ENCODE data around the gene CLEC16A.

The CLEC16A gene

GRCh38 chr16:11198828-11199227 lies 254.5 kb downstream of the CLEC16A start:
- Histone ChIP-seq H3K4me1 (peaks cover 81% of the 10 kb centered on the region), H3K27ac (no peak overlapping the region), H3K9ac (no peak overlapping the region), H3K9me3 (no peaks in the 10 kb centered on the region), H4K20me1 (no peaks in the 10 kb centered on the region), H3K4me2 (peak overlapping the region; percentile 63), H3K4me3 (no peak overlapping the region), H3K36me3 (no peaks in the 10 kb centered on the region), H3K27me3 (no peaks in the 10 kb centered on the region)
- TF ChIP-seq Cebpa-rat (IDR thresholded peaks at IDR 0.05) = no peak

GRCh38 chr16:11200592-11200991 lies 256.2 kb downstream of the CLEC16A start:
- Histone ChIP-seq H3K9ac (no peak overlapping the region), H3K4me2 (peak overlapping the region; percentile 73), H3K27ac (no peak overlapping the region), H4K20me1 (no peaks in the 10 kb centered on the region), H3K4me3 (no peak overlapping the region), H3K9me3 (no peaks in the 10 kb centered on the region), H3K4me1 (peaks cover 81% of the 10 kb centered on the region), H3K27me3 (no peaks in the 10 kb centered on the region), H3K36me3 (no peaks in the 10 kb centered on the region)
- TF ChIP-seq Cebpa-rat (IDR thresholded peaks at IDR 0.05) = no peak

- Histone ChIP-seq H3K4me2 (peak overlapping the region; percentile 73), H3K36me3 (no peaks in the 10 kb centered on the region), H3K27ac (no peak overlapping the region), H3K9me3 (no peaks in the 10 kb centered on the region), H3K9ac (peak overlapping the region; percentile 7; the same call in 1 of the 2 replicates), H4K20me1 (no peaks in the 10 kb centered on the region), H3K4me1 (peaks cover 83% of the 10 kb centered on the region), H3K4me3 (no peak overlapping the region), H3K27me3 (no peaks in the 10 kb centered on the region)
- TF ChIP-seq Cebpa-rat (IDR thresholded peaks at IDR 0.05) = no peak
Observed at GRCh38 chr16:11201498-11202259, 257.3 kb downstream of the CLEC16A start.

- Histone ChIP-seq H3K4me3 (no peak overlapping the region), H4K20me1 (no peaks in the 10 kb centered on the region), H3K9me3 (peaks cover 4% of the 10 kb centered on the region), H3K27ac (no peak overlapping the region; the same call in 1 of the 2 replicates), H3K27me3 (no peaks in the 10 kb centered on the region), H3K36me3 (no peaks in the 10 kb centered on the region), H3K4me1 (peaks cover 88% of the 10 kb centered on the region), H3K9ac (peak overlapping the region; percentile 7; the same call in 1 of the 2 replicates), H3K4me2 (peak overlapping the region; percentile 73)
- no peak for TF ChIP-seq Cebpa-rat (IDR thresholded peaks at IDR 0.05)
Observed at GRCh38 chr16:11202260-11203091, 258.1 kb downstream of the CLEC16A start.

- no peaks in the 10 kb centered on the region for H4K20me1 ChIP-seq
- H3K4me1 ChIP-seq = peaks cover 82% of the 10 kb centered on the region
- no peak overlapping the region; the same call in 1 of the 2 replicates for H3K27ac ChIP-seq
- no peak for TF ChIP-seq Cebpa-rat (IDR thresholded peaks at IDR 0.05)
- peaks cover 11% of the 10 kb centered on the region for H3K9me3 ChIP-seq
- no peak overlapping the region for H3K4me3 ChIP-seq
- H3K9ac ChIP-seq = no peak overlapping the region
- H3K36me3 ChIP-seq = no peaks in the 10 kb centered on the region
- peak overlapping the region; percentile 73 for H3K4me2 ChIP-seq
- no peaks in the 10 kb centered on the region for H3K27me3 ChIP-seq
Observed at GRCh38 chr16:11203111-11203623, 258.8 kb downstream of the CLEC16A start.

GRCh38 chr16:11204513-11205047 lies 260.2 kb downstream of the CLEC16A start:
- no peaks in the 10 kb centered on the region for H3K36me3 ChIP-seq
- H3K4me3 ChIP-seq = no peak overlapping the region
- peaks cover 76% of the 10 kb centered on the region for H3K4me1 ChIP-seq
- H4K20me1 ChIP-seq = no peaks in the 10 kb centered on the region
- H3K27me3 ChIP-seq = no peaks in the 10 kb centered on the region
- H3K9ac ChIP-seq = no peak overlapping the region
- peaks cover 14% of the 10 kb centered on the region for H3K9me3 ChIP-seq
- no peak for TF ChIP-seq Cebpa-rat (IDR thresholded peaks at IDR 0.05)
- H3K27ac ChIP-seq = no peak overlapping the region
- peak overlapping the region; percentile 87 for H3K4me2 ChIP-seq

- H3K9ac ChIP-seq = peak overlapping the region; percentile 60
- H4K20me1 ChIP-seq = no peaks in the 10 kb centered on the region
- peak overlapping the region; percentile 87 for H3K4me2 ChIP-seq
- H3K36me3 ChIP-seq = no peaks in the 10 kb centered on the region
- H3K9me3 ChIP-seq = peaks cover 14% of the 10 kb centered on the region
- TF ChIP-seq Cebpa-rat (IDR thresholded peaks at IDR 0.05) = no peak
- H3K4me1 ChIP-seq = peaks cover 82% of the 10 kb centered on the region
- no peaks in the 10 kb centered on the region for H3K27me3 ChIP-seq
- no peak overlapping the region for H3K4me3 ChIP-seq
- peak overlapping the region; percentile 57; the same call in 1 of the 2 replicates for H3K27ac ChIP-seq
Observed at GRCh38 chr16:11205065-11205699, 260.8 kb downstream of the CLEC16A start.

GRCh38 chr16:11205754-11206581 lies 261.6 kb downstream of the CLEC16A start:
- no peaks in the 10 kb centered on the region for H4K20me1 ChIP-seq
- peak overlapping the region; percentile 57 for H3K27ac ChIP-seq
- H3K36me3 ChIP-seq = no peaks in the 10 kb centered on the region
- H3K4me3 ChIP-seq = no peak overlapping the region
- H3K9me3 ChIP-seq = peaks cover 14% of the 10 kb centered on the region
- peaks cover 79% of the 10 kb centered on the region for H3K4me1 ChIP-seq
- 0 out of 2 replicates have a peak, but pooled peaks have one; percentile 30 for TF ChIP-seq Cebpa-rat (IDR thresholded peaks at IDR 0.05)
- no peaks in the 10 kb centered on the region for H3K27me3 ChIP-seq
- peak overlapping the region; percentile 60 for H3K9ac ChIP-seq
- H3K4me2 ChIP-seq = peak overlapping the region; percentile 87

Data from BLaER1 (cell line).